Measurements from ENCODE around the gene RASSF5.

DNA sequence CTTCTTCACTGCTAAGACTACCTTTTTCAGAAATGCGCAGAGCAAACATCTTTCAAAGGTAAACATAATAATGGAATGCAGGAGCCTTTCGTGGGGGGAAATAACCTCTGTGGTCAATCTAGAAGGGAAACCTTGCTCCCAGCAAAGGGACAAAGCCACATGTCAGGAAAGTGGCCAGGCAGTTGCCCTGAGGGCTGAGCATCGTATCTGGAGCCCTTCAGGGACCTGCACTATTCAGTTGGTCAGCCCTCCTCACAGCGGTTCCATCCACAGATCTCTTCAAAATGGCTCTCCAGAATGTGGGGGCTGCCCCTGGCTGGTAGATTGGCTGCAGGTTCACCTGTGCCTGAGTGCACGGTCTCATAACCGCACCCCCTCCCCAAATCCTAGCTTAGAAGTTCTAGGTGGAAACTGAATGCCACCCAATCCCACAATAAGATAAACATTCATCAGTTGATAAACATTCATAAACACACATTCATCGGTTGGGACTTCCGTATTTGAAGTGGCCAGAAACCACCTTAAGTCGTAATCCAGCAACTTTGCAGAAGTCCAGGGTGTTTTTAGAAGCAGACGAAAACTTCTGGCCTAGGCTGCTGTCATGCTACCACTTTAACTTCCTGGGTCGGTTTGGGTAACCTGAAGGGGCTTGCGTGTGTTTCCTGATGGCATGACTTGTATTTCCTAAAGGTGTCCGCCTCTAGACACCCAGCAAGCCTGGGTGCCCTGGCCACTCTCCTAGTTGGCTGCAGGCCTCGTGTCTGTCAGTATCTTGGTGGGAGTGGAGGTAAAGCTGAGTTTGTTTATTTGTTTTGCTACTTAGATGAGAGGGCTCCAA, 50.5 kb downstream of the RASSF5 start:
- TF ChIP-seq, protein P1, sequence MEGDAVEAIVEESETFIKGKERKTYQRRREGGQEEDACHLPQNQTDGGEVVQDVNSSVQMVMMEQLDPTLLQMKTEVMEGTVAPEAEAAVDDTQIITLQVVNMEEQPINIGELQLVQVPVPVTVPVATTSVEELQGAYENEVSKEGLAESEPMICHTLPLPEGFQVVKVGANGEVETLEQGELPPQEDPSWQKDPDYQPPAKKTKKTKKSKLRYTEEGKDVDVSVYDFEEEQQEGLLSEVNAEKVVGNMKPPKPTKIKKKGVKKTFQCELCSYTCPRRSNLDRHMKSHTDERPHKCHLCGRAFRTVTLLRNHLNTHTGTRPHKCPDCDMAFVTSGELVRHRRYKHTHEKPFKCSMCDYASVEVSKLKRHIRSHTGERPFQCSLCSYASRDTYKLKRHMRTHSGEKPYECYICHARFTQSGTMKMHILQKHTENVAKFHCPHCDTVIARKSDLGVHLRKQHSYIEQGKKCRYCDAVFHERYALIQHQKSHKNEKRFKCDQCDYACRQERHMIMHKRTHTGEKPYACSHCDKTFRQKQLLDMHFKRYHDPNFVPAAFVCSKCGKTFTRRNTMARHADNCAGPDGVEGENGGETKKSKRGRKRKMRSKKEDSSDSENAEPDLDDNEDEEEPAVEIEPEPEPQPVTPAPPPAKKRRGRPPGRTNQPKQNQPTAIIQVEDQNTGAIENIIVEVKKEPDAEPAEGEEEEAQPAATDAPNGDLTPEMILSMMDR (IDR thresholded peaks at IDR 0.05), result no peak
- TF ChIP-seq POLR2A (IDR thresholded peaks at IDR 0.05), result no peak
